Endothelial cell (in vitro differentiated cells): Measurements from ENCODE around the gene SLC7A11. TPM values are rescaled to one million over a fixed set of nuclear protein-coding genes. Genes with fewer than 3 reads are reported as not detected.
"Not testable (repeated sequence)": the region's sequence is repeated elsewhere in the genome, so short reads cannot be mapped to it uniquely, and the experiment has no call there.

Source experiments
- DNase-seq: peaks from one replicate; pipeline ENCODE4 v3.0.0; 2021; ENCODE audit warnings: low spot score
- H3K27ac Mint-ChIP-seq: one replicate; pipeline ENCODE4 v1.8.0; 2021; ENCODE audit warnings: mixed read lengths, inconsistent platforms; ENCODE audit not compliant: unreplicated experiment
- H3K27me3 Mint-ChIP-seq: one replicate; pipeline ENCODE4 v1.8.0; 2021; ENCODE audit warnings: mild to moderate bottlenecking, moderate library complexity, mixed read lengths, inconsistent platforms; ENCODE audit not compliant: unreplicated experiment
- H3K36me3 Mint-ChIP-seq: one replicate; pipeline ENCODE4 v1.8.0; 2021; ENCODE audit warnings: mild to moderate bottlenecking, low read depth, mixed read lengths, inconsistent platforms; ENCODE audit not compliant: unreplicated experiment
- H3K4me1 Mint-ChIP-seq: one replicate; pipeline ENCODE4 v1.8.0; 2021; ENCODE audit warnings: mild to moderate bottlenecking, mixed read lengths, inconsistent platforms; ENCODE audit not compliant: unreplicated experiment
- H3K4me3 Mint-ChIP-seq: one replicate; pipeline ENCODE4 v1.8.0; 2021; ENCODE audit warnings: mild to moderate bottlenecking, mixed read lengths, inconsistent platforms; ENCODE audit not compliant: unreplicated experiment
- H3K9me3 Mint-ChIP-seq: one replicate; pipeline ENCODE4 v1.8.0; 2021; ENCODE audit warnings: mixed read lengths, inconsistent platforms; ENCODE audit not compliant: unreplicated experiment
- total RNA-seq: library from RNA; stranded (reverse); fragmentation: NEBNext Ultra II Directional; extraction: Animal tissue kit (Norgen Biotek cat#: 25700); gene quantifications from one replicate; pipeline ENCODE4 v1.2.1, GENCODE V29; 2021; ENCODE audit not compliant: unreplicated experiment
- TF ChIP-seq, protein P1 (sequence below): fragments of 200-600 bp; sonication (generic); IDR thresholded peaks from one replicate; pipeline ENCODE4 v1.5.0; 2021; ENCODE audit warnings: antibody characterized with exemption; ENCODE audit not compliant: unreplicated experiment

The SLC7A11 gene
- total RNA-seq, 1 donor from 2014 or later = 5.1 TPM

DNA sequence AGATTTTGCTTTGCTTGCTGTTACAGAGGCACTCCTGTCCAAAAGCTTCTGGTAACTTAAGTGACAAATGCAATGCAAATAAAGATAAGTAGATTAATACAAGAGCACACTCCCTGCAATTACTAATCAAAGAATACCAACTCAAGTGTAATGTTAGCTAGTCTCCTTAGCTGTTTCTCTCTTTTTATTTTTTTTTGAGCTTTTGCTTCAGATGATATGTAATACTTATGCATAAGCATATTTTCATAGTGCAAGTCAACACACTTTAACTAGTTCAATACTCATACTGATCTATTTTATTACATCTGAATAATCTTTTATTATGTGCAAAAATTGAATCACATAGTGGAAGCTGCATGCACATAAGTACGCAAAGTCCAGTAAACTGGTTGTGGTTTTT, 2.7 kb downstream of the SLC7A11 start:
- no peak overlapping the region for H3K4me3 Mint-ChIP-seq
- no peak for DNase-seq

DNA sequence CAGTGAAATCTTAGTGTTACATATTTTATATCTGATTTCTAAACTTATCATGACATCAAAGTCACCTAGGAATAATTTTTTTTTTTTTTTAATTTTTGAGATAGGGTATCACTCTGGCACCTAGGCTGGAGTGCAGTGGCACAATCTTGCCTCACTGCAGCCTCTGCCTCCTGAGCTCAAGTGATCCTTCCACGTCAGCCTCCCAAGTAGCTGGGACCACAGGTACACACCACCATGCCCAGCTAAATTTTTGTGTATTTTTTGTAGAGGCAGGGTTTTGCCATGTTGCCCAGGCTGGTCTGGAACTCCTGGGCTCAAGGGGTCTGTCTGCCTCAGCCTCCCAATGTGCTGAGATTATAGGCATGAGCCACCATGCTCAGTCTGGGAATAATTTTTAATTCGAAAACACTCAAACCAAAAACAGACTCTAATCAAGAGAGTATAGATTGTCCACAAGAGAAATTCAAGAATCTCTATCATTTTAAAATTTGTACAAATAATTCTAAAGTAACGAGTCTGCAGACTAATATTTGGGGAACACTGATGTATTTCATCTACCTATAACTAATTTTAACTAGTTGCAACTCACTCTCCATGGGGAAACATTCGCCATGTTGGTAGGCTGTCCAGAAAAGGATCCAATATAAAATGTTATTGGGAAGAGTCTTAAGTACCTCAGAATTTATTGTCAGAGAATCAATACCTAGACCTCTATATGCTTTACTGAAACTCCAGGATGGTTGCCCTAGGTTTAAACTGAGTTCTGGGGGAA, 3.4 kb downstream of the SLC7A11 start:
- Mint-ChIP-seq H3K27me3 (no peaks in the 10 kb centered on the region), H3K27ac (no peak overlapping the region), H3K4me1 (peaks cover 17% of the 10 kb centered on the region), H3K4me3 (no peak overlapping the region), H3K9me3 (no peaks in the 10 kb centered on the region), H3K36me3 (no peaks in the 10 kb centered on the region)
- no peak for DNase-seq
- TF ChIP-seq, protein P1, sequence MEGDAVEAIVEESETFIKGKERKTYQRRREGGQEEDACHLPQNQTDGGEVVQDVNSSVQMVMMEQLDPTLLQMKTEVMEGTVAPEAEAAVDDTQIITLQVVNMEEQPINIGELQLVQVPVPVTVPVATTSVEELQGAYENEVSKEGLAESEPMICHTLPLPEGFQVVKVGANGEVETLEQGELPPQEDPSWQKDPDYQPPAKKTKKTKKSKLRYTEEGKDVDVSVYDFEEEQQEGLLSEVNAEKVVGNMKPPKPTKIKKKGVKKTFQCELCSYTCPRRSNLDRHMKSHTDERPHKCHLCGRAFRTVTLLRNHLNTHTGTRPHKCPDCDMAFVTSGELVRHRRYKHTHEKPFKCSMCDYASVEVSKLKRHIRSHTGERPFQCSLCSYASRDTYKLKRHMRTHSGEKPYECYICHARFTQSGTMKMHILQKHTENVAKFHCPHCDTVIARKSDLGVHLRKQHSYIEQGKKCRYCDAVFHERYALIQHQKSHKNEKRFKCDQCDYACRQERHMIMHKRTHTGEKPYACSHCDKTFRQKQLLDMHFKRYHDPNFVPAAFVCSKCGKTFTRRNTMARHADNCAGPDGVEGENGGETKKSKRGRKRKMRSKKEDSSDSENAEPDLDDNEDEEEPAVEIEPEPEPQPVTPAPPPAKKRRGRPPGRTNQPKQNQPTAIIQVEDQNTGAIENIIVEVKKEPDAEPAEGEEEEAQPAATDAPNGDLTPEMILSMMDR = no peak

More for the DNA sequence above, 2.7 kb downstream of the SLC7A11 start:
- Mint-ChIP-seq H3K27me3 (no peaks in the 10 kb centered on the region), H3K27ac (no peak overlapping the region), H3K4me1 (peaks cover 20% of the 10 kb centered on the region), H3K9me3 (no peaks in the 10 kb centered on the region), H3K36me3 (no peaks in the 10 kb centered on the region)
- TF ChIP-seq, protein P1 = no peak

DNA sequence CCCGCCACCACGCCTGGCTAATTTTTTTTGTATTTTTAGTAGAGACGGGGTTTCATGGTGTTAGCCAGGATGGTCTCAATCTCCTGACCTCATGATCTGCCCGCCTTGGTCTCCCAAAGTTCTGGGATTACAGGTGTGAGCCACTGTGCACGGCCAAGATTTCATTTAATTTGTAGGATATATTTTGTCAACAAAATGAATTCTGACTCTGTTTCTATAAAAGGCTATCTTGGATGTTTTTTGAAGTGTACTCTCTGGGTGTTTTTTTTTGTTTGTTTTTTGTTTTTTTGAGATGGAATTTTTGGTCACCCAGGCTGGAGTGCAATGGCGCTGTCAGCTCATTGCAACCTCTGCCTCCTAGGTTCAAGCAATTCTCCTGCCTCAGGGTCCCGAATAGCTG, 5.0 kb downstream of the SLC7A11 start:
- not testable (repeated sequence) for H3K27ac Mint-ChIP-seq, H3K4me3 Mint-ChIP-seq, H3K36me3 Mint-ChIP-seq, DNase-seq, H3K27me3 Mint-ChIP-seq, H3K9me3 Mint-ChIP-seq
- H3K4me1 Mint-ChIP-seq = peaks cover 13% of the 10 kb centered on the region

DNA sequence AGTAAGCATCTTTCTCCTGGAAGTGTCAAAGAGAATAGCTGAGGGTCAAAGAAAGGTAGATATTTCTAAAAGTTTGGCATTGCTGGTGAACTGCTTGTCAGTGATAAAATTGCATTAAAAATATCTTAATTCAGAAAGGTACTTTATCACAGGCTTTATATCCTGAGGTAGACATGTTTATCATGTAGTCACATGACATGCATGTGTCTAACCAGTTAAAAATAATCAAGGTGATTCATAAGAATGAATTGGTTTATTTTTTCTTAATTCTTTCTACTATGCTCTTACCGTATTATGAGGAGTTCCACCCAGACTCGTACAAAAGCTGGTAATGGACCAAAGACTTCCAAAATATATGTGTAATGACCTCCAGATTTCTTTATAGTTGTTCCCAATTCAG, 6.1 kb downstream of the SLC7A11 start:
- Mint-ChIP-seq H3K4me1 (peaks cover 2% of the 10 kb centered on the region), H3K36me3 (no peaks in the 10 kb centered on the region), H3K9me3 (no peaks in the 10 kb centered on the region), H3K27ac (no peak overlapping the region), H3K27me3 (no peaks in the 10 kb centered on the region), H3K4me3 (no peak overlapping the region)
- DNase-seq = no peak
- TF ChIP-seq, protein P1 = no peak

DNA sequence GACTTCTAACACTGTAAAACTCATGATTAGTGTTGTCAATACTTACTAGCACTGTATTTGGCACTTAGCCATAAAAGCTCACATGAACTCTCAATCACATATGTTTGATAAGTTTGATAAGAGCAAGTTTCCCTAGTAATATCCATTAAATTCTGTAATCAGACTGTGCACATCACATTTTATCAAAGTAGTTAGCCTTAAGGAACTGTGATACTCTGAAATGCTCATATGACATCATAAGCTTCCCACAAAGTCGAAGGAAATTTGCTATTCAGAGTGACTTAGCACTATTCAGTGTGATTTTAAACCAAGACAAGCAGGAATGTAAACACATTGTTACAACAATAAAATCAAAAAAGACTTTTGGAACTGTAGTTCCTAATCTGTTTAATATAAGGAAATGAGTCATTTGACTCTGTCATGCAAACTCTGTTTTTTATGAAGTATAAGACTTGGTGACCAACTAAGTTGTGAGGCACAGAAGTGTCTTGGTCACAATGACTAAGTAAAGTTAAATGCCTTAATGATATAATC, 6.7 kb downstream of the SLC7A11 start:
- Mint-ChIP-seq H3K27ac (no peak overlapping the region), H3K36me3 (no peaks in the 10 kb centered on the region), H3K9me3 (no peaks in the 10 kb centered on the region), H3K4me3 (no peak overlapping the region), H3K27me3 (no peaks in the 10 kb centered on the region), H3K4me1 (peaks cover 2% of the 10 kb centered on the region)
- TF ChIP-seq, protein P1 = no peak
- DNase-seq = no peak
